SHP77 (cell line): ENCODE results near the gene SNED1.

Source experiments
- DNase-seq, 2 experiments: peaks; one replicate each; lab custom pipeline; 2025; lab: John Stamatoyannopoulos, UW

SNED1 gene

DNA sequence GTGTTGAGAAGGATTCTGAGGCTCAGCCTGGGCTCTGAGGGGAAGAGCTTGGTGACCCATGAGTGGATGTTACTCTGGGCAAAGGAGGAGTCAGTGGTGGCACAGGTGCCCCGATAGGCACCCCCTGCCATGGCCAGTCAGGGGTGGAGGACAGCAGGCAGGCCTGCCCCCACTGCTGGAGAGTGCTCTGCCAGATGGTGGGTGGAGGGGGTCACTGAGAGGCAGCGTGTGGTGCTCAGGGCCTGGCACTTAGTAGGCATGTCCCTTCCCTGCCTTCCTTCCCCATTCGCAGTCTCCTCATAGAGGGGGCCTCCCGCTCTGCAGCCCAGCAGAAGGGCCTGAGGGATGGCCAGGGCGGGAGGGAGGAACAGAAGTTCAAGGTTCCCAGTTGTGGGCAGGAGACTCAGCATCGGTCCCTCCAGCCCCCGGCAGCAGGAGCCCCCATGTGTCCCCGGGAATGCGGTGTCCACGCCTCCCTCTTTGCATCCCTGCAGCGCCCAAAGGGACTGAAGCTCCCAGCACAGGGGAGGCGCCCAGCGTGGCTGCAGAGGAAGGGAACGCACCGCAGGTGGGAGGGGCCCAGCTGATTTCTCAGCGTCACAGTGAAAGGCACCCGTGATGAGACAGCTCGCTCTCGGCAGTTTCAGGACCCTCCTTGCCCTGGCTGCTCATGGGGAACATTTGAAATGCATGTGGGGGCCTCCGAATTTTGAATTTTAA lies 5.7 kb upstream of the SNED1 start:
- no peak for DNase-seq

DNA sequence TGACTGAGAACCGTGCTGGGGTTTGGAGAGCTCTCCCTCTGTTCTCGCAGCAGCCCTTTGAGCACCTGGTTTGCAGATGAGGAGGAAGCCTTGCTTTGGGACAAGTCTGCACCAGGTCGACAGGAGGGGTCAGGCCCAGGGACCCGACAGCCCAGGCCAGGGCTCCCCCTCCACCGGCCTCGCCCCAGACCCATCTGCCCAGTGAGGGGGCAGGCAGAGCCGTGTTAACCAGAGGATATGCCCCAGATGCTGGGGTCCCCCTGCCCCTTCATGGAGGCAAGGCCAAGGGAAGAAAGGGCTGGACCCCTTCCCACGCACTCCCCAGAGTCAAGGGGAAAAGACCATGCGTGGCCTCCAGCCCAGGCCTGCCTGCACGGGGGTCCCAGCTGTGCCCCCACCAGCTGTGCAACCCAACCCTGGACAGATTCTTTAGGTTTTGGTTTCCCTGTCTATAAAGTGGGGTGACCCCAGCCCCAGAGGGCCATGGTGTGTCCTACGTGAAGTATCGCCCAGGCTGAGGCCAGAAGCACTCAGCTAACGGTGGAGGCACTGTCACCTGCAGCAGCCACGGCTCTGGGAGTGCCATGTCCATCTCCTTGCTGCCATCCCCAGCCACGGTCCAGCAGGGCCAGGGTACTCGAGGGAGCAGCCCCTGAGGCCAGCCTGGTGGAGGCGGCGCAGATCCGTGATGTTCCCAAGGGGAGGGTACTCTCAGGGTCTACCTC lies 4.8 kb upstream of the SNED1 start:
- DNase-seq: no peak

DNA sequence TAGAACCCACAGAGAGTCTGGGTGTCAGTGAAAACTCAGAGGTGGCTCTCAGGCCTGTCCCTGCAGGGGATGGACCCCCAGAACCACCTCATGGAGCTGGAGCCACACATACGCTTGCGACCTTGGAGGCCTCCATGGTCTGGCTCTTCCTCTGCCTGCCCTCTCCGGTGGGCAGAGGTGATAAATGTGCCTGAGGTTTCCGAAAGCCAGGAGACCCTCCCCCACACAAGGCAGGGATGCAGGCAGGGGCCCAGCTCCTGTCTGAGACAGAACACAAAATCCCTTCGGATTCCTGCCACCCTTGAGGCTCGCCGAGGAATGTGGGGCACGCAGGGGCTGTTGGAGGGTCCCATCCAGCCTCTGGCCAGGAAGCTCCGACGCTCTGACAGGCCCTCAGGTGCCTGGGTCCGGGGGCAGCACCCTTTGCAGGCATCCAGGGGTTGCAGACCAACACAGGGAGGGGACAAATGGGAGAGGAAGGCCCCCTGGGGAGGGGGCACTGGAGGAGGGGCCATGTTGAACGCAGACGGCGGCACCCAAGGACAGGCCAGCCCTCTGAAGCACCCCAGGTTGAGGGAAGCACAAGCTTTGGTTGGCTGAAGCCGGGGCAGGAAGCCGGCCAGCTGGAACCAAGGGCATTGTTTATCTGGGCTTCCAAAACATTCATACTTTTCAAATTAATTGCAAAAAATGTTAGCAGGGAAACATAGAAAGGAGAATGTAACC lies 4.1 kb upstream of the SNED1 start:
- no peak for DNase-seq

- no peak for DNase-seq
Measured at GRCh38 chr2:240995041-240996021, 3.1 kb upstream of the SNED1 start.

- no peak for DNase-seq
Measured at GRCh38 chr2:240996161-240996833, 2.1 kb upstream of the SNED1 start.

DNA sequence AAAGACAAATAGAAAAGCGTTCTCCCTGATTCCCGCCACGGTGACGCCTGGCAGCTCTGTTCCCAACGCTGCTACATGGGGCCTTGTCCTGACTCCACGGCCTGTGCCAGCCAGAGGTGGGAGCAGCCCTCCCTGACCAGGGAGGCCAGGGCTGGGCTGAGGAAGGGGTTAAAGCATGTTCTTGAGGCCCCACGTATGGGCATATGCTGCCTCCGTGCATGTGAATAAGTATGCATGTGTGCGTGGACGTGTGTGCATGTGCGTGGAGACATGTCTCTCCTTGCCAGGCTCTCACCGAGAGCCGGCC lies 1.6 kb upstream of the SNED1 start:
- no peak for DNase-seq

- DNase-seq: no peak
Measured at GRCh38 chr2:240997141-240997855, 1.1 kb upstream of the SNED1 start.

DNA sequence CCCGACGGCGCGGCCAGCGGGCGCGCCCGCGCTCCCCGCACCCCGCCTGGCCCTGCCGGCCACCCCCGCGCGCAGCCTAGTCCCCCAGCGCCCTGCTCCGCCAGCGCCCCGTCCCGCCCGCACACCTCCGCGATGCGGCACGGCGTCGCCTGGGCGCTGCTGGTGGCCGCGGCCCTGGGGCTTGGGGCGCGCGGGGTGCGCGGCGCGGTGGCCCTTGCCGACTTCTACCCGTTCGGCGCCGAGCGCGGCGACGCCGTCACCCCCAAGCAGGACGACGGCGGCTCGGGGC lies 232 bp downstream of the SNED1 start:
- no peak for DNase-seq

DNA sequence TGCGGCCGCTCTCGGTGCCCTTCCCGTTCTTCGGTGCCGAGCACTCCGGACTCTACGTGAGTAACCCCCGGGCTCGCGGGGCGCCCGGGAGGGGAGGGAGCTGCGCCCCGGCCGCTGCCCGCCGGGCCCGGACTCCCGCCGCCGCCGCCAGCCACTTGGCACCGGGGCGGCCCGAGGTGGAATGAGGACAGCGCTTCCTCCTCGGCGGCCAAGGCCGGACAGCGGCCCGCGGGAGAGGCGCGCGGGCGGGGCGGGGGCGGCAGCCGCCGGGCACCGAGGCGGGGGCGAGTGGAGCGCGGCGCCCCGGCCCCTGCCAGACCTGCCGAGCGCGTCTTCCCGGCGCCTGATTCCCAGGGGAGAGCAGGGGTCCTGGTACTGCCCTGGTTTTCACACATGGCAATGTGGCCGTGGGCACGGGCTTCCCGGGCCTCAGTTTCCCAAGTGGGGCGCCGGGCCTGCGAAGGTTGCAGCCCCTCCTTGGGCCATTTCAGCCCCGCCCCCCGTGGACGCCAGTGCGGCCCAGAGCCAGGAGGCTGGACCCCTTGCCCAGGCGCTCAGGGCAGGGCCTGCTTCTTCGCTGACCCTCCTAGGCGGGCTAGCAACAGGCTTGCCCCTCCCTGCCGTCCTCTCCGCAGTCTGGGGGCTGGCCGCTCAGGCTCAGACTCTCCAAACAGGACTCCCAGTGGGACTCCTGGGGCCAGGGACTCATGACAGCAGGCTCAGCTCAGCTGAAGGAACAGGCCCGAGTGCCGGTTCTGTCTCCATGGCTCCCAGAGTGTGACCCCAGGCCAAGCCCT lies 775 bp downstream of the SNED1 start:
- no peak for DNase-seq

- DNase-seq: no peak
Measured at GRCh38 chr2:240999873-241000541, 1.6 kb downstream of the SNED1 start.

GRCh38 chr2:241000831-241001321 lies 2.5 kb downstream of the SNED1 start:
- peak in 1 of 2 experiments; percentile 34 for DNase-seq

GRCh38 chr2:241001413-241002274 lies 3.2 kb downstream of the SNED1 start:
- DNase-seq: no peak

GRCh38 chr2:241002275-241003046 lies 4.0 kb downstream of the SNED1 start:
- no peak for DNase-seq

- DNase-seq: no peak
Measured at GRCh38 chr2:241003047-241003360, 4.6 kb downstream of the SNED1 start.

GRCh38 chr2:241003369-241003768 lies 5.0 kb downstream of the SNED1 start:
- no peak for DNase-seq

GRCh38 chr2:241003830-241004564 lies 5.6 kb downstream of the SNED1 start:
- DNase-seq: no peak

DNA sequence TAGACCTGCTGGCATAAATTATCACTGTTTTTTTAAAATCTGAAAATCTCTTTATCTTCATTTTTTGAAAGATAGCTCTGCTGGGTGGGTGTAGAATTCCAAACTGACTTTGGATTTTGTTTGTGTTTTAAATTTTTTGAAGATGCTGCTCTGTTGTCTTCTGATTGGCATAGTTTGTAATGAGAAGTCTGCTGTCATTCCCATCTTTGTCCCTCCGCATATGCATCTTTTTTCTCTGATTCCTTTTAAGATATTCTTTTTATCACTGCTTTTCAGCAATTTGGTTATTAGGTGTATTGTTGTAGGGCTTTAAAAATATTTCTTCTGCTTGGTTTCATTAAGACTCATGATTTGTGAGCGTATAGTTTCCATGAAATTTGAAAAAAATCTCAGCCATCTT lies 7.2 kb downstream of the SNED1 start:
- no peak for DNase-seq
